GM20000 (cell line): ENCODE results near the gene CDT1.

Experiments used
- DNase-seq: peaks from one replicate; pipeline ENCODE4 v3.0.0; 2012; ENCODE audit warnings: low spot score
- TF ChIP-seq, protein P1 (sequence below): IDR thresholded peaks from 2 replicates; pipeline ENCODE4 v1.5.1; 2012; ENCODE audit warnings: mild to moderate bottlenecking, control low read depth; ENCODE audit errors: extremely low read depth, missing control alignments

CDT1 gene

DNA sequence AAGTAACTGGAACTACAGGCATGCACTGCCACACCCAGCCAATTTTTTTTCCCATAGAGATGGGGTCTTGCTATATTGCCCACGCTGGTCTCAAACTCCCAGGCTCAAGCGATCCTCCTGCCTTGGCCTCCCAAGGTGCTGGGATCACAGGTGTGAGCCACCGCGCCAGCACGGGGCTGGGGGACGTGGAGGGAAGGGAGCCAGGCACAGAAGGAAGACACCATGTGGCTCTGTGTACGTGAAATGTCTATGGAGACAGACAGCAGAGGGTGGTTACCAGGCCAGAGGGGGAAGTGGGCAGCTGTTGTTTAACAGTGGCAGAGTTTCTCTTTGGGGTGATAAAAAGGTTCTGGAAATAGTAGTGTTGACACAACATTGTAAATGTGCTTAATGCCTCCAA lies 14.0 kb upstream of the CDT1 start:
- TF ChIP-seq, protein P1, sequence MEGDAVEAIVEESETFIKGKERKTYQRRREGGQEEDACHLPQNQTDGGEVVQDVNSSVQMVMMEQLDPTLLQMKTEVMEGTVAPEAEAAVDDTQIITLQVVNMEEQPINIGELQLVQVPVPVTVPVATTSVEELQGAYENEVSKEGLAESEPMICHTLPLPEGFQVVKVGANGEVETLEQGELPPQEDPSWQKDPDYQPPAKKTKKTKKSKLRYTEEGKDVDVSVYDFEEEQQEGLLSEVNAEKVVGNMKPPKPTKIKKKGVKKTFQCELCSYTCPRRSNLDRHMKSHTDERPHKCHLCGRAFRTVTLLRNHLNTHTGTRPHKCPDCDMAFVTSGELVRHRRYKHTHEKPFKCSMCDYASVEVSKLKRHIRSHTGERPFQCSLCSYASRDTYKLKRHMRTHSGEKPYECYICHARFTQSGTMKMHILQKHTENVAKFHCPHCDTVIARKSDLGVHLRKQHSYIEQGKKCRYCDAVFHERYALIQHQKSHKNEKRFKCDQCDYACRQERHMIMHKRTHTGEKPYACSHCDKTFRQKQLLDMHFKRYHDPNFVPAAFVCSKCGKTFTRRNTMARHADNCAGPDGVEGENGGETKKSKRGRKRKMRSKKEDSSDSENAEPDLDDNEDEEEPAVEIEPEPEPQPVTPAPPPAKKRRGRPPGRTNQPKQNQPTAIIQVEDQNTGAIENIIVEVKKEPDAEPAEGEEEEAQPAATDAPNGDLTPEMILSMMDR, result no peak
- no peak for DNase-seq

DNA sequence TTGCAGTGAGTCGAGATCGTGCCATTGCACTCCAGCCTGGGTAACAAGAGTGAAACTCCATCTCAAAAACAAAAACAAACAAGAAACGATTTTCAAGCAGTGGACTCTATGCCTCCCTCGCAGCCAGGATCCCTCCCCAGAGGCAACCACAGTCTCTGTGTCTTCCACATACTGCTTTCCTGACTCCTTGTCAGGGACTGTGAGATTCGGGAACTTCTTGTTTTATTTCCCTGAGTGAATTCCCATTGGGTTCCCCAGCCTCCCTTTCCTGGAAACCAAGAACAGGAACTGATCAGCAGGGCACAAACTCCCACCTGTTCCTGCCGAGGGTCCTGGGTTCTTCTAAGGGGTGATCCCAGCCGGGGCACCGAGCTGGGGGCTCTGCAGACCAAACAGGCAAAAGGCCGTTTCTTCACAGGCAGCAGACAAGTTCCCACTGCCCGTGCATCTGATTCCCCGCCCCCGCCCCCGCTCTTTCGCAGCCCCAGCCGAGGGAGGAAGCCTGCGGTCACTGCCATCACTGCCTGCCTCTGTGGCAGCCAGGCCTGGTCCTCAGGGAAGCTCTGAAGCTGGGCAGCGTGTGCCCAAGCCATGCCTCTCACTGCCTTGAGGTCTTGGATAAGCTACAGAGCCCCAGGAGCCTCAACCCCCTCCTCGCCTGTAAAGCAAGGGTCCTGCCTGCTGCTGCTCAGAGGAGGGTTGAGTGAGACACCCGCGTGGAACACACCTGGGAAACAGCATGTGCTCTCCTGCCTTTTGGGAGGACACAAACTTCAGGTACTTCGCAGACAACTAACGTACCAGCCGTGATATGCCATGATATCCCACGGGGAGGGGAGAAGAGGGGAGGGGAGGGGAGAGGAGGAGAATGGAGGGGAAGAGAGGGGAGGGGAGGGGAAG lies 13.0 kb upstream of the CDT1 start:
- DNase-seq, result peak; percentile 63
- TF ChIP-seq, protein P1, result no peak

DNA sequence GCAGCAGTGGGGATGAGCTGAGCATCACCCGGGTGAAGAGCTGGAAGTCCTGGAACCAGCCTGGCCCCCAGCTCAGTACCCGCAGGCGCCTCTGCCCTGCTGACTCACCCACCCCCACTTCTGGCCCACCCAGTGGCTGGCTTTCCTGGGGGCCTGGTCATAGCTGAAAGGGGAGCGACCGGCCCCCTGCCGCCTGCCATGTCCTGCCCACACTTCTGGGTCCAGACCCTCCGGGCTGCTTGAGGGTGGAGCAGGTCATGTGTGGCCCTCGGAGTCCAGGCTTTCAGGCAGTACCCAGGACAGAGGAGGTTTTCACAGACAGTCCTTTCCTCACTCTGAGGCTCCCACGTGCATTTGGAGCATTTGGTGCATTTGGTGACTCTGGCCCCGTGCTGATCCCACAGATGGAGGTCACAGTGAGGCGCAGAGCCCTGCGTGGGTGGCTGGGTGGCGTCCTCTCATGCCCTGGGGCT lies 11.5 kb upstream of the CDT1 start:
- TF ChIP-seq, protein P1, result no peak
- no peak for DNase-seq

DNA sequence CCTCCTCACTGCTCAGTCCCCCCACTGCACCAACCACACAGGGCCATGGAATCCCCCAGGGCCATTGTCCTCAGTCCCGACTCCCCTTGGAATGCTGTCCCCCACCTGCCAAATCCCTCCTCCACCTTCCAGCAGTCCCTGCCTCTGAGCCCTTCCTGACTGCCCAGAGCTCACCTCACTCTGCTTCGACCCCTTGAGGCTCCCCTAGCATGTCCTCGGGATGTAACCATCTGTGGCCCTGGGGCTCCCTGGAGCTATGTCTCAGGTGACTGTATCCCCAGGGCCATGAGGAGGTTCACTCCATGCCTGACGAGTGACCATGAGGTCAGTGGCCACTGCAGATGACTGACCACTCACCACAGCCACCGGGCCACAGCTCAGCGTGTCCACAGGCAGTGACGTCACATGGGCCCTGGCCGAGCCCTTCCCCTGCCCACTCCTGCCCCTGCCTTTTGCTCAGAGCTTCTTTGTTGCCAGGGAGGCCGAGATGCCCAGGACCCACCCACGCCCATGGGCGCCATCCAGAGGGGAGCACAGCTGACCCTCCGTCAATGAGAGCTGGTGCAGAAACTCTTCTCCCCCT lies 10.8 kb upstream of the CDT1 start:
- no peak for DNase-seq
- TF ChIP-seq, protein P1, result no peak

DNA sequence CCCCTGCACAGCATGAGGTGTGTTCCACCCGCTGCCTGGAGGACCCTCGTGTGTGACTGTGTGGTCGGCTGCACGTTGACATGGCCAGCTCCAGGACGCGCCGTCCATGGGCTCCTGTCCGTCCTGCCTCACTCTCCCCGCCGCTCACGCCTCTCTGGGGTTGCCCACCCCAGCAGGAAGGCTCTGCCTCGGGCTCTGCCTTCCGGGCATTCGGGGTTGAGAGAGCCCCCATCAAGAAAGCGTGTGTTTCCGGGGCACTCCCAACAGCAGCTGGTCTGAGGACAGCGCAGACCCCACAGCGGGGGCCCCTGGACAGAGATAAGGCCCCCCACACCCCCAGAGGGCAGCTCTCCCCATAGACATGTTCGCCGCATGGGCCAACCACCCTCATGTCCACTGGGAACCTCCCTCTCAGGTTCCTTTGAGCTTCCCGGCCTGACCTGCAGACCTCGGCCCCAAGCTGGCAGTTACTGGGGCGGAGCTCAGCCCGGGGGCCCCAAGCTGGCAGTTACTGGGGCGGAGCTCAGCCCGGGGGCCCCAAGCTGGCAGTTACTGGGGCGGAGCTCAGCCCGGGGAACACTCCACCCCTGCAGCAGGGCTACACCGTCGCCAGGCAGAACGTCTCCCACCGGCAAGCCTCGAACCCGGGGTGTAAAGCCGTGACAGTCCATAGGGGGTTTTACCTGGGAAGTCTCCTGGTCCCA lies 10.2 kb upstream of the CDT1 start:
- TF ChIP-seq, protein P1, result no peak
- no peak for DNase-seq

DNA sequence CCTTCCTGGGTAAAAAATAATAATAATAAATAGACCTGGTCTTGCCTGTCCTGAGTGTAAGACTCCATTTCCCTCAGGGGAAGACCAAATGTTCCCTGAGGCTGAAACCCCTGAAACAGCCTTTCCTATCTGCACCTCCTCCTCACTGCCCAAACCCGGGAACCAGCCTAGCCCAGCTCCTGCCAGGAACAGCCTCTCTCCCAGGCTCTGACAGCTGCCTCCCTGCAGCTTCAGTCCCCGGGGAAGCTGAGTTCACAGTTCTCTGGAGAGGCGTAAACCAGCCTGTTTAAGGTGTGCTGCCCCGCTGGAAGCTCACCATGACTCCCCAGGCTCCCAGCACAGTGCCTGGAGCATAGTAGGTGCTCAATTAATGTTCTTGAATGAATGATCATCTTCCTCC lies 7.3 kb upstream of the CDT1 start:
- no peak for DNase-seq
- TF ChIP-seq, protein P1, result no peak

DNA sequence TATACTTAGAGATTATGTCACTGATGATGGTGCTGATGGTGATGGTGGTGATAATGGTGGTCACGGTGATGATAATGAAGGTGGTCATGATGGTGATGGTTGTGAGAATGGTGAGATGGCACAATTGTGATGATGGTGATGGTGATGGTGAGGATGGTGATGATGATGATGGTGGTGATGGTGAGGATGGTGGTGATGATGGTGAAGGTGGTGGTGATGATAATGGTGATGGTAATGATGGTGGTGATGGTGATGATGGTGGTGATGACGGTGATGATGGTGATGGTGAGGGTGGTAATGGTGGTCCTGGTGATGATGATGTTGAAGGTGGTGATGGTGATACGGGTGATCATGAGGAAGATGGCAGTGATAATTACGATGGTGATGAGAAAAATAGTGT lies 5.5 kb upstream of the CDT1 start:
- DNase-seq, result no peak
- TF ChIP-seq, protein P1, result no peak
